PC-3 (cell line): Measurements from ENCODE around the gene STUM. TPM values are rescaled to one million over a fixed set of nuclear protein-coding genes. Genes with fewer than 3 reads are reported as not detected.

Source experiments
- total RNA-seq: library from RNA; depleted of rRNA; stranded (reverse); fragments of >200 nt; gene quantifications from 2 replicates; pipeline ENCODE4 v1.2.3, GENCODE V29; 2014; rRNA removed

The STUM gene
- total RNA-seq, 1 experiment from 2014 or later: 0.58 TPM

Other genes starting within 250 kb of the STUM start
- 21.9 and 25.3 TPM in 2 replicates for gene LIN9, start 239.6 kb upstream of the STUM start, total RNA-seq
- gene PARP1, start 140.7 kb upstream of the STUM start, total RNA-seq: 536 and 538 TPM in 2 replicates
- 17.7 and 24.1 TPM in 2 replicates for gene ITPKB, start 190.5 kb downstream of the STUM start, total RNA-seq